Measurements from ENCODE around the gene HOOK2. TPM values are rescaled to one million over a fixed set of nuclear protein-coding genes. Genes with fewer than 3 reads are reported as not detected.

HOOK2 gene
- total and polyA plus RNA-seq, 2 of the 13 experiments (the other 11 are each of a cell fraction or from before 2014, with no cell fraction given): 9.2 to 12.9 TPM

- TF ChIP-seq ZBTB33 (CRISPR knock-in tag; IDR thresholded peaks at IDR 0.05) (no peak; the same call in 1 of the 2 replicates), ZSCAN30 (CRISPR knock-in tag; IDR thresholded peaks at IDR 0.05) (no peak), MTA3 (CRISPR knock-in tag; IDR thresholded peaks at IDR 0.05) (no peak), SOX13 (IDR thresholded peaks at IDR 0.05) (no peak), SOX13 (CRISPR knock-in tag; conservative IDR thresholded peaks at IDR 0.05 in 1 of 2, IDR thresholded peaks at IDR 0.05 in 1 of 2) (peak in 1 of 2 experiments; percentile 36; a peak in 1 of 4 replicates), ZBTB44 (CRISPR knock-in tag; IDR thresholded peaks at IDR 0.05) (no peak), MBNL3 (CRISPR knock-in tag; conservative IDR thresholded peaks at IDR 0.05) (no peak), RBFOX2 (IDR thresholded peaks at IDR 0.05; ENCODE audit: low read depth, low read length) (peak; percentile 80), ZSCAN31 (CRISPR knock-in tag; IDR thresholded peaks at IDR 0.05; ENCODE audit: low read depth) (no peak), ZNF10 (CRISPR knock-in tag; IDR thresholded peaks at IDR 0.05; ENCODE audit: borderline replicate concordance, low read depth) (no peak), MNT (IDR thresholded peaks at IDR 0.05) (no peak), SATB2 (CRISPR knock-in tag; IDR thresholded peaks at IDR 0.05) (no peak), RBM22 (optimal IDR thresholded peaks at IDR 0.05; ENCODE audit: low read length) (no peak), GTF2F1 (IDR thresholded peaks at IDR 0.05; ENCODE audit: low read length) (no peak), CREM (IDR thresholded peaks at IDR 0.05) (no peak), CREM (CRISPR knock-in tag; IDR thresholded peaks at IDR 0.05) (no peak), ZFP37 (CRISPR knock-in tag; IDR thresholded peaks at IDR 0.05; ENCODE audit: borderline replicate concordance) (0 out of 2 replicates have a peak, but pooled peaks have one; percentile 21), THYN1 (CRISPR knock-in tag; IDR thresholded peaks at IDR 0.05; ENCODE audit: borderline replicate concordance, low read depth) (no peak), GABPB1 (CRISPR knock-in tag; IDR thresholded peaks at IDR 0.05) (peak; percentile 86), ZNF597 (CRISPR knock-in tag; IDR thresholded peaks at IDR 0.05) (no peak)
- TF ChIP-seq, protein P1, sequence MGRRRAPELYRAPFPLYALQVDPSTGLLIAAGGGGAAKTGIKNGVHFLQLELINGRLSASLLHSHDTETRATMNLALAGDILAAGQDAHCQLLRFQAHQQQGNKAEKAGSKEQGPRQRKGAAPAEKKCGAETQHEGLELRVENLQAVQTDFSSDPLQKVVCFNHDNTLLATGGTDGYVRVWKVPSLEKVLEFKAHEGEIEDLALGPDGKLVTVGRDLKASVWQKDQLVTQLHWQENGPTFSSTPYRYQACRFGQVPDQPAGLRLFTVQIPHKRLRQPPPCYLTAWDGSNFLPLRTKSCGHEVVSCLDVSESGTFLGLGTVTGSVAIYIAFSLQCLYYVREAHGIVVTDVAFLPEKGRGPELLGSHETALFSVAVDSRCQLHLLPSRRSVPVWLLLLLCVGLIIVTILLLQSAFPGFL (CRISPR knock-in tag; IDR thresholded peaks at IDR 0.05): no peak
Observed at GRCh38 chr19:12789904-12790619, 14.7 kb upstream of the HOOK2 start (continued).

Data from HepG2 (cell line).